SK-N-SH treated with all-trans-retinoic acid at 6 μM for 48 hours (cell line): Measurements from ENCODE around the gene CHST9.

Source experiments
- ARNTL ChIP-seq: fragments of 450-650 bp; formaldehyde crosslinking; IDR thresholded peaks from 2 replicates; pipeline ENCODE4 v1.5.0; 2020; ENCODE audit warnings: low read depth, mild to moderate bottlenecking, moderate library complexity, borderline replicate concordance
- BACH2 ChIP-seq: fragments of 250-450 bp; sonication (Bioruptor Pico); IDR thresholded peaks from 2 replicates; pipeline ENCODE4 v1.9.0; 2021; ENCODE audit warnings: mild to moderate bottlenecking, borderline replicate concordance
- ISL1 ChIP-seq: fragments of 250-450 bp; sonication (Bioruptor Pico); IDR thresholded peaks from 2 replicates; pipeline ENCODE4 v2.1.2; 2022; ENCODE audit warnings: mild to moderate bottlenecking, moderate library complexity
- RARB ChIP-seq: fragments of 250-450 bp; sonication (Bioruptor Pico); IDR thresholded peaks from 2 replicates; pipeline ENCODE4 v1.8.0; 2021; ENCODE audit warnings: mild to moderate bottlenecking, moderate library complexity
- TCF4 ChIP-seq: fragments of 250-450 bp; sonication (Bioruptor Pico); IDR thresholded peaks from 2 replicates; pipeline ENCODE4 v1.8.0; 2021; ENCODE audit warnings: mild to moderate bottlenecking, moderate library complexity, borderline replicate concordance
- ZFP3 ChIP-seq: fragments of 250-450 bp; sonication (Bioruptor Pico); IDR thresholded peaks from 2 replicates; pipeline ENCODE4 v1.5.0; 2020; ENCODE audit warnings: mild to moderate bottlenecking, moderate library complexity
- ZFP30 ChIP-seq: fragments of 450-650 bp; formaldehyde crosslinking; IDR thresholded peaks from 2 replicates; pipeline ENCODE4 v1.5.0; 2022; ENCODE audit warnings: mild to moderate bottlenecking, moderate library complexity
- ZNF565 ChIP-seq: fragments of 450-650 bp; formaldehyde crosslinking; conservative IDR thresholded peaks from 2 replicates; pipeline ENCODE4 v1.5.0; 2020; ENCODE audit warnings: low read depth, mild to moderate bottlenecking, moderate library complexity
- ZNF8 ChIP-seq: fragments of 450-650 bp; formaldehyde crosslinking; IDR thresholded peaks from 2 replicates; pipeline ENCODE4 v1.5.0; 2020; ENCODE audit warnings: mild to moderate bottlenecking, moderate library complexity
- TF ChIP-seq, protein P1 (sequence below): fragments of 250-450 bp; sonication (Bioruptor Pico); IDR thresholded peaks from 2 replicates; pipeline ENCODE4 v1.5.1; 2021; ENCODE audit warnings: mild to moderate bottlenecking, moderate library complexity
- TF ChIP-seq, protein P2 (sequence below): fragments of 250-450 bp; sonication (Bioruptor Pico); IDR thresholded peaks from 2 replicates; pipeline ENCODE4 v1.8.0; 2021; ENCODE audit warnings: low read depth, mild to moderate bottlenecking, moderate library complexity, borderline replicate concordance
- TF ChIP-seq, protein P3 (sequence below): fragments of 250-450 bp; sonication (Bioruptor Pico); IDR thresholded peaks from 2 replicates; pipeline ENCODE4 v1.8.0; 2020; ENCODE audit warnings: mild to moderate bottlenecking, moderate library complexity, borderline replicate concordance

DNA sequence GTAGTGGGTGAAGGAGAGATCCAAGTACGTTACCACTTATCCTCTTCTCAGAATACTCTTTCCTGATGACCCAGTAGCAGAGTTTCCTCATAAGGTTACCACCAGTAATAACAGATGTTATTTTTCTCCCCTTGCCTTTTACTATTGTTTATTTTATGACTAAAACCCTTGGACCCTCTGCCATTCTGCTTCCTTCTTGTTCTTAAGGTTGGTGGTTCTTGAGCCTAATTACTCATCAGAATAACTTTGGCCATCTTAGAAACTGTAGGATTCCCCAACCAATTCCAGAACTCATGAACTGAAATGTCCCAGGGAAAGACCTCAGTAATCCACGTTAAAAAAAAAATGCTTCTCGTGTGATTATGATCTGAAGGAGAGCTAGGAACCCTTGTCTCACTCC, 64.9 kb downstream of the CHST9 start:
- TF ChIP-seq, protein P1, sequence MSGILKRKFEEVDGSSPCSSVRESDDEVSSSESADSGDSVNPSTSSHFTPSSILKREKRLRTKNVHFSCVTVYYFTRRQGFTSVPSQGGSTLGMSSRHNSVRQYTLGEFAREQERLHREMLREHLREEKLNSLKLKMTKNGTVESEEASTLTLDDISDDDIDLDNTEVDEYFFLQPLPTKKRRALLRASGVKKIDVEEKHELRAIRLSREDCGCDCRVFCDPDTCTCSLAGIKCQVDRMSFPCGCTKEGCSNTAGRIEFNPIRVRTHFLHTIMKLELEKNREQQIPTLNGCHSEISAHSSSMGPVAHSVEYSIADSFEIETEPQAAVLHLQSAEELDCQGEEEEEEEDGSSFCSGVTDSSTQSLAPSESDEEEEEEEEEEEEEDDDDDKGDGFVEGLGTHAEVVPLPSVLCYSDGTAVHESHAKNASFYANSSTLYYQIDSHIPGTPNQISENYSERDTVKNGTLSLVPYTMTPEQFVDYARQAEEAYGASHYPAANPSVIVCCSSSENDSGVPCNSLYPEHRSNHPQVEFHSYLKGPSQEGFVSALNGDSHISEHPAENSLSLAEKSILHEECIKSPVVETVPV (CRISPR knock-in tag) = no peak
- TF ChIP-seq, protein P2, sequence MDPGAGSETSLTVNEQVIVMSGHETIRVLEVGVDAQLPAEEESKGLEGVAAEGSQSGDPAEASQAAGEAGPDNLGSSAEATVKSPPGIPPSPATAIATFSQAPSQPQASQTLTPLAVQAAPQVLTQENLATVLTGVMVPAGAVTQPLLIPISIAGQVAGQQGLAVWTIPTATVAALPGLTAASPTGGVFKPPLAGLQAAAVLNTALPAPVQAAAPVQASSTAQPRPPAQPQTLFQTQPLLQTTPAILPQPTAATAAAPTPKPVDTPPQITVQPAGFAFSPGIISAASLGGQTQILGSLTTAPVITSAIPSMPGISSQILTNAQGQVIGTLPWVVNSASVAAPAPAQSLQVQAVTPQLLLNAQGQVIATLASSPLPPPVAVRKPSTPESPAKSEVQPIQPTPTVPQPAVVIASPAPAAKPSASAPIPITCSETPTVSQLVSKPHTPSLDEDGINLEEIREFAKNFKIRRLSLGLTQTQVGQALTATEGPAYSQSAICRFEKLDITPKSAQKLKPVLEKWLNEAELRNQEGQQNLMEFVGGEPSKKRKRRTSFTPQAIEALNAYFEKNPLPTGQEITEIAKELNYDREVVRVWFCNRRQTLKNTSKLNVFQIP (CRISPR knock-in tag) = no peak
- no peak for TF ChIP-seq ISL1
- TF ChIP-seq BACH2 = no peak
- TF ChIP-seq ZFP3 (CRISPR knock-in tag) = no peak
- TF ChIP-seq ZFP30 (CRISPR knock-in tag) = no peak
- TF ChIP-seq ZNF565 (CRISPR knock-in tag) = no peak
- TF ChIP-seq TCF4 (CRISPR knock-in tag) = no peak
- TF ChIP-seq ZNF8 (CRISPR knock-in tag) = no peak
- no peak for TF ChIP-seq RARB (CRISPR knock-in tag)
- TF ChIP-seq ARNTL (CRISPR knock-in tag) = no peak
- TF ChIP-seq, protein P3, sequence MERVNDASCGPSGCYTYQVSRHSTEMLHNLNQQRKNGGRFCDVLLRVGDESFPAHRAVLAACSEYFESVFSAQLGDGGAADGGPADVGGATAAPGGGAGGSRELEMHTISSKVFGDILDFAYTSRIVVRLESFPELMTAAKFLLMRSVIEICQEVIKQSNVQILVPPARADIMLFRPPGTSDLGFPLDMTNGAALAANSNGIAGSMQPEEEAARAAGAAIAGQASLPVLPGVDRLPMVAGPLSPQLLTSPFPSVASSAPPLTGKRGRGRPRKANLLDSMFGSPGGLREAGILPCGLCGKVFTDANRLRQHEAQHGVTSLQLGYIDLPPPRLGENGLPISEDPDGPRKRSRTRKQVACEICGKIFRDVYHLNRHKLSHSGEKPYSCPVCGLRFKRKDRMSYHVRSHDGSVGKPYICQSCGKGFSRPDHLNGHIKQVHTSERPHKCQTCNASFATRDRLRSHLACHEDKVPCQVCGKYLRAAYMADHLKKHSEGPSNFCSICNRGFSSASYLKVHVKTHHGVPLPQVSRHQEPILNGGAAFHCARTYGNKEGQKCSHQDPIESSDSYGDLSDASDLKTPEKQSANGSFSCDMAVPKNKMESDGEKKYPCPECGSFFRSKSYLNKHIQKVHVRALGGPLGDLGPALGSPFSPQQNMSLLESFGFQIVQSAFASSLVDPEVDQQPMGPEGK (CRISPR knock-in tag) = no peak
